GM19239 (cell line): ENCODE results near the gene PARP6.

Experiments
- DNase-seq: peaks from one replicate; pipeline ENCODE4 v3.0.0; 2011; ENCODE audit warnings: low spot score; ENCODE audit not compliant: insufficient read length
- FAIRE-seq: peaks from 2 replicates; lab custom pipeline; 2011; peaks lifted over from hg19 to GRCh38; lab: Jason Lieb, UNC

The PARP6 gene, protein sequence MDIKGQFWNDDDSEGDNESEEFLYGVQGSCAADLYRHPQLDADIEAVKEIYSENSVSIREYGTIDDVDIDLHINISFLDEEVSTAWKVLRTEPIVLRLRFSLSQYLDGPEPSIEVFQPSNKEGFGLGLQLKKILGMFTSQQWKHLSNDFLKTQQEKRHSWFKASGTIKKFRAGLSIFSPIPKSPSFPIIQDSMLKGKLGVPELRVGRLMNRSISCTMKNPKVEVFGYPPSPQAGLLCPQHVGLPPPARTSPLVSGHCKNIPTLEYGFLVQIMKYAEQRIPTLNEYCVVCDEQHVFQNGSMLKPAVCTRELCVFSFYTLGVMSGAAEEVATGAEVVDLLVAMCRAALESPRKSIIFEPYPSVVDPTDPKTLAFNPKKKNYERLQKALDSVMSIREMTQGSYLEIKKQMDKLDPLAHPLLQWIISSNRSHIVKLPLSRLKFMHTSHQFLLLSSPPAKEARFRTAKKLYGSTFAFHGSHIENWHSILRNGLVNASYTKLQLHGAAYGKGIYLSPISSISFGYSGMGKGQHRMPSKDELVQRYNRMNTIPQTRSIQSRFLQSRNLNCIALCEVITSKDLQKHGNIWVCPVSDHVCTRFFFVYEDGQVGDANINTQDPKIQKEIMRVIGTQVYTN

GRCh38 chr15:72272213-72272996 lies at the start of gene PARP6:
TSS of gene PARP6 (minus strand) at chr15:72272554. CDS start at chr15:72267477, 5,077 bp downstream.
- FAIRE-seq (peak; percentile 89), DNase-seq (peak; percentile 96)

GRCh38 chr15:72319985-72320671 lies 47.8 kb upstream of the PARP6 start, which contains the start of gene CELF6:
TSS of gene CELF6 (minus strand) at chr15:72320157. CDS start at chr15:72319874, 283 bp downstream.
- DNase-seq = peak; percentile 76
- FAIRE-seq = no peak

DNA sequence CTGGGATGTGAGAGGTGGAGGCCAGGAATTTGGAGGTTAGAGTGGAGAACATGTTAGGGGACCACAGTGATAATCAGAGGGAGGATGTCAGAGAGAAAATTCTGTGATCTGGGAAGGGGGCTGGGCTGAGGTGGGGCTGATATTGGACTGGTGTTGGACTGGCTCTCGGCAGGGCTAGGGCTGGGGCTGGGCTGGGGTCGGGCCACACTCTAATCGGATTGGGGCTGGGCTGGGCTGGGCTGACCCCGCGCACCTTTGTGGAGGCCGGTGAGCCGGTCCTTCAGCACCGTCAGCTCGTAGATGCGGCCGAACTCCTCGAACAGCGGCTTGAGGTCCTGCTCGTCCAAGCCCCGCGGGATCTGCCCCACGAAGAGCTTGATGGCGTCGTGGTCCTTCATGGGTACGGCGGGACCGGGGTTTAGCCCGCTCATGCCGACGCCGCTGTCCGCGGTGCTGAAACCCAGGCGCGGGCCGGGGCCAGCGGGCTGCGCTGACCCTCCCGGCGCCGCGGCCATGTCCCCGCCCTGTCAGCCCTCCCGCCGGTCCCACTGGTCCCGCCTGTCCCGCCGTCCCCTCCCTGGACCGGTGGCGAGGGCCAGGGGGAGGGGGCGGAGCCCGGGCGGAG lies 47.1 kb upstream of the PARP6 start:
- peak; percentile 30 for DNase-seq

DNA sequence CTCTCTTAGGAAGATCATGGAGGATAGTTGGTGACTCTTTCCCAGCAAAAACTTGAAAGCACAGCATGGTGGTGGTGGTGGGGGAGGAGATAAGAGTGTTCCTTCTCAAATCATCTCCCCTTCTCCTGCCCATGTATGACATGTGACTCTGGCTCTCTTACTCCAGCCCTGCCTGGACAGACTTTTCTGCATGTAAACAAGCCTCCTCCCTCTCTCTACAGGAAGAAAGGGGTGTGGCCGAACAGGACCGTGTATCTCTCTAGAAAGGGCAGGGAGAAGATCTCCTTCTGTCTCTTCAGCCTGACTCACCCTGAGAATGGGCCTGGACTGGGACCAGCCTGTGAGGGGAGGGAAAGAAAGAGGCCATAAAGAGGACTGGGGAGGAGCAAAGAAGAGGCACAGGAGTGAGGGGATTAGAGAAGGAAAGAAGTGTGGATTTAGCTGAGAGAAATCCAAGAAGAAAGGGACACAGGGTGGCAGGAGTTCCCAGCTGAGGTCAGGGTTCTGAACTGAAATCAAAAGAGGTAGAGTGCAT lies 46.1 kb upstream of the PARP6 start:
- FAIRE-seq = no peak
- DNase-seq = no peak

More for the DNA sequence above, 47.1 kb upstream of the PARP6 start:
- FAIRE-seq = no peak

DNA sequence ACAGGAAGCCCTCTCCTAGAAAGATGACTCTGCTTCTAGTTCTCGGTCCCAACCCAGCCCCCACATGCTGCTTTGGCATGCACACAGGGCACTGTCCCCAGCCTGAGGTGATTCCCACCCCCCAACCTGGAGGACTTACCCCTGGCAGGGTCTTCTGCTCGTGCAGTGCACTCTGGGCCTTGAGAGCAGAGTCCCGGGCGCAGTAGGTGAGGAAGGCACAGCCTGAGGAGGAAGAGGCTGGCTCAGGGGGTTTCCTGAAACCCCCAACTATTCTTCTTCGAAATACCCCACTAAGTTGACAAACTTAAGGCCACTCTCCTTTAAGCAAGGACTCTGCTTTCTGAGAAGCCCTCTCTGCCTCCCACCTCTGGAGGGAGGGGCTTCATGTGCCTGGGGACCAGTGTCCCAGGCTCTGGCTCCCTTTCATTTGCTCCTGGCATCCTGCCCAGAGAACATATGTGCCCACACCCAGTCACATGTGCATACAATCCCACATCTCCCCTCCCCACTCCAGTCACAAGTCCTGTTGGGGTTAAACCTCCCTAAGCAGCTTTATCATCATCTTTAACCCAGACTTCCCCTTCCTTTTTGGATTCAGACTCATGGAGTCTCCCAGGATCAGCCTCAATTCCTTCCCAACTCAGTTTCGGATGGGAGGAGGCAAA lies 43.5 kb upstream of the PARP6 start:
- DNase-seq = no peak
- no peak for FAIRE-seq

DNA sequence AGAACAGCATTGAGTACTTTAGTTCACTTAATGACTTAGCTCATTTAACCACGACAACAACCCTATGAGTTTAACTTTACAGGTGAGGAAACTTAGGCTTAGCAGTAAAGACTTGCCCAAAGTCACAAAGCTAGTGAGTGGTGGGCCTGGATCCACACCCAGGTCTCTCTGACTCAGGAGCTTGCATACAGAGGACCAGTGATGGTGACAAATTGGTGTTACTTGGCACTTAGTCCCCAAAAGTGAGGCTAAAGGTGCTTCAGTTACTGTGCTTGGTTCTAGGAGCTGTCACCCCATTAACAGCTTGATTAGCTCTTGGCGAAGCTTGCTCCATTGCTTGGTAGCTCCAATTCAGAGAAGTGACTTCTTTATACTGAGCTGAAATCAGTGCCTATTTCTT lies 41.5 kb upstream of the PARP6 start:
- no peak for DNase-seq

GRCh38 chr15:72313448-72313840 lies 41.1 kb upstream of the PARP6 start:
- DNase-seq (no peak), FAIRE-seq (no peak)

More for the DNA sequence above, 41.5 kb upstream of the PARP6 start:
- no peak for FAIRE-seq

DNA sequence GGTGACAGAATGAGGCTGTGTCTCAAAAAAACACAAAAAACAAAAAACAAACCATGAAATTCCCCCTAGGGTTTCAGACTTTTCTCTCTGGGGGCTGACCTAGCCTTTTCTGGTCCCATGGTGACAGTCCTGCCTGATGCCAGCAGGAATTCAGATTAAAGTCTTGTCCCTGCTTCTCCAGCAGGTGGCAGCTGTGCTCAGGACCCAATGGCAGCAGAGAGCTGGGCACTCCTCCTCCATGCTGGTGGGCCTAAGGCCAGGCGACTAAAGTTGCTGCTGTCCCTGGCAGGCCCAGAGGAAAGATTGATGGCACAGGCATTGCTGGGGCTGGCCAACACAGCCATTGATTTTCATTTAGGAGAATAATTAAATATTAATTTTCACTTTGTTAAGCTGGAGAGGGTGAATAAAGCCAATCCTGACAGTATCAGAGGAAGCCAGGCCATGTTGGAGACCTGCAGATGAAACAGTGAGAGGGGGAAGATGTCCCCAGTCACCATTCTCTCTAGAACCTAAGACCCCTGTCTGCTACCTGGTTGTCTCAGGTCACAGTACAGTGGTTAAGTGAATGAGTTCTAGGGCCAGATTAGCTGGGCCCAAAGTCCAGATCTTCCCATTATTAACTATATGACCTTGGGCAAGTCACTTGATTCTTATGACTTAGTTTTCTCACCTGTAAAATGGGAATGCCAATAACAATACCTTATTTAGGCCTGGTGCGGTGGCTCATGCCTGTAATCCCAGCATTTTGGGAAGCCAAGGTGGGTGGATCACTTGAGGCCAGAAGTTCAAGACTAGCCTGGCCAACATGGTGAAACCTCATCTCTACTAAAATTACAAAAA lies 40.5 kb upstream of the PARP6 start:
- FAIRE-seq (peak; percentile 91), DNase-seq (peak; percentile 82)

DNA sequence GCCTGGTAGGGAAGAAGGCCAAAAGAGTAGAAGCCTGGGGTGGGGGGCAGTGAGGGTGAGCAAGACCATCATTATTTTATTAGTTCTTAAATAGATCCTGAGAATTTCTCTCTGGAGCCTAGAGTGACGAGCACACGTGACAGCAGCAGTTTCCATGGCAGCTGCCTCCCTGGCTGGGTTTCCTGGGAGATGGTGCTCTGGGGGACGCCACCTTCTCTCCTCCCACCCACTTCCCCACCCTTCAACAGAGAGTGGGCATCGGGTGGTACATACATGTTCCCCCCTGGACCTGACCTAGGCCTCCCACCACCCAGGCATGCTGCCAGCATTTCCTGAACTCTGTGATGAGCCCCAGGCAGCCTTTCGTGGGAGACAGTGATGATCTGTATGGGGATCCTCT lies 34.7 kb upstream of the PARP6 start:
- FAIRE-seq (no peak), DNase-seq (no peak)

GRCh38 chr15:72306211-72306785 lies 33.9 kb upstream of the PARP6 start:
- DNase-seq (no peak), FAIRE-seq (no peak)

GRCh38 chr15:72304596-72304995 lies 32.2 kb upstream of the PARP6 start:
- DNase-seq = no peak
- FAIRE-seq = no peak

GRCh38 chr15:72302955-72303354 lies 30.6 kb upstream of the PARP6 start:
- no peak for DNase-seq
- no peak for FAIRE-seq

DNA sequence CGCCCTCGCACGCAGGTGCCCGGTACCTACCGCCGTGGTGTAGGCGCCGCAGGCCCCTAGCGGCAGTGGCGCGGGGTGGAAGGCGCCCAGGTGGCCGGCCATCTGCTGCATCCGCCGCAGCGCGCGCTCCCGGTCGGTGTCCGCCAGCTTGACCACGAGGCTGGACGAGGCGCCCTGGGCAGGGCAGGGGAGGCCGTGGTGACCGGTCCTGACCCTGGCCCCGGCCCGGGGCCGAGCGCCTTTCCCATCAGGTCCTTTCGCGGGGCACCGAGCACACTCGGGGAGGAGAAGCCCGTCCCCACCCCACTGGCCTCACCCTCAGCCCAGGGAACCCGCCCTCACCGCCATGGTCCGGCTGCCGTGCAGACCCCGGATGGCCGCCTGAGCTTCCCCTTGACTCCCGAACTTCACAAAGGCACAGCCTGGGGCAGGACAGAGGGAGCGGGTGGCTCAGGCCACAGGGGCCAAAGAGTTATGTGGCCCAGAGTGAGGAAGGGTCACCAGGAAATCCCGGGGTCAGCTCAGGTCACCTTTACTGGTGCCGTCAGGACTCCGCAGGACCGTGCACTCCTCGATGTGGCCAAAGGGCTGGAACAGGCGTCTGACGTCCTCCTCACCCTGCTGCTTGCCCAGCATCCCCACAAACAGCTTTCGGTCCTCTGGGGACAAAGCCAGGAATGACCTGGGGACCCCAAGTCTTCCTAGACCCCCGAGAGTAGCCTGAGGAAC lies 17.4 kb upstream of the PARP6 start:
- FAIRE-seq (no peak), DNase-seq (no peak)

DNA sequence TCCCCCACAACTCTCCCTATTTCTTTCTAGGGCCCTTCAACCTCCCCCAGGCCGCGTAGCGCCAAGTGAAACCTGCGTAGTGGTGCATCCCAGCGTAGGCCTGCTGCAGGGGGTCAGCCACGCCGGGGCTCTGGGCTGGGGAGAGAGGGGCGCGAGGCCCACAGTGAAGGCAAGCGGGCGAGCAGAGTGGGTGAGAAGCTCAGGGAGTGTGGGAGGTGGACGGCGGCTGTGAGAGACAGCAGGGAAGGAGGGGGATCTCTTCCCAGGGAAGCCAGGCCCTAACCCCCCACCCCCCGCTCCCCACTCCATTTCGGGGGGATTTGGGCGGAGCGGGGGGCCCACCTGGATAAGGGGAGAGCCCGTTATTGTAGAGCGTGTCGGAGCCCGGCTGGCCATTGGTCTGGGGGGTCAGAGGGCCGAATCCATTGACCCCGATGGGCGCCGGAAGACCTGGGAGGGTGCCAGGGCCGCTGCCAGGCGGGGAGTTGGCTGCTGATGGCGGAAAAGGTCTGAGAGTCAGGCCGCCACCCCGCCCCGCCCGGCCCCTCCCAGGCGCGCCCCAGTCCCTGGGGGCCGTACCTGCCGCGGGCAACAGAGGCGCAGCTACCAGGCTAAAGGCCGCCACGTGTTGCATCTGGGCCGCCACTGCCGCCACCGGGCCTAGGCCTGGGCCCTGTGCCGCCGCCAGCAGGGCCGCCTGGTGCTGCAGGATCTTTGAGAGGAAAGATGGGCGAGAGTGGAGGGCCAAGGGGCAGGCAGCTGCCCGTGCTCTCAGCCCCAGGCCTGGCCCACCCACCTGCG lies 16.6 kb upstream of the PARP6 start:
- FAIRE-seq (no peak), DNase-seq (no peak)

DNA sequence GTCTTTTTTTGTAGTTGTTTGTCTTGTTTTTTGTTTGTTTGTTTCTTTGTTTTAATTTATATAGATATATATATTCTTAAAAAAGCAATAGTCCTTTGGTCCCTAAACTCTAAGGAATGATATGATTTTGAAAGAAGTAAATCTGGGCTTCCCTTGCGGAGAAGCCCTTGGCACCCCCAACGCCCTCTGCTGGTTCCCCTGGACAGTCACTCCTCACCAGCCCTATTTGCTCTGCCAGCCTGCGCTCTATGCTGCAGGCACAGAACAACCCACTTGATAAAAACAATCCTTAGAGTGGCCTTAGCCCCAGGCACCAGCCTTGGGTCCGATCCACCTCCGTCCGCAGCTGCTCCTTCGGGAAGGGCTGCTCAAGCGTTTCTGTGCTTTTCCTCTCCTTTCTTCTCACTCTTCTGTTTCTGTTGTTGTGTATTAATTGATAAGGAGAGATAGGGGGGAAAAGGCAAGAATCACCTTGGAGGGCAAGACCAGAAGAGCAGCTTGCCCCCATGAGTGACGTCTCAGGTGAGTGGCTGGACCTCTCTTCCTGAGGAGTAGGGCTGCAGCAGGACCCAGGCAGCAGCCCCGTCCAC lies 13.7 kb upstream of the PARP6 start:
- no peak for FAIRE-seq

DNA sequence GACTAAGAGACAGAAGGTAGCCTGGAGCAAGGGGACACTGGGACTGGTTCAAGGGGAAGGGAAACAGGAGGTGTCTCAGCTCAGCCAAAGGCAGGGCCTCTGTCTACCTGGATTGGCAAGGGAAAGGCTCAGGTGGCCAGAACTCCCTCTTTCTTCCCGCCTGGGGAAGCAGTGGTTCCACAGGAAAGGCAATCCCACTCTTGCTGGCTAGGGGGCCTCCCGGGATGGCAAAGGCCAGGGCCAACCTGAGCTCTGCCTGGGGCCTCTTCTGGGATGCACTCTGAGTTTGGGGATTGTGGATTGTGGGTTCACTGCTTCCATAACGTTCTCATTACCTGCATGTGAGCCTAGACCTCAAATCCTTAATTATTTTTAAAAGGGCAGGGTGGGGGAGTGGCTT lies 13.0 kb upstream of the PARP6 start:
- DNase-seq = no peak
- no peak for FAIRE-seq

More for the DNA sequence above, 13.7 kb upstream of the PARP6 start:
- DNase-seq = no peak
